SK-MEL-5 (cell line): Measurements from ENCODE around the gene VTCN1. TPM values are rescaled to one million over a fixed set of nuclear protein-coding genes. Genes with fewer than 3 reads are reported as not detected.

Source experiments
- DNase-seq: peaks from one replicate; pipeline ENCODE4 v3.0.0-alpha.2; 2016; ENCODE audit warnings: low read depth, low spot score
- in situ Hi-C: cut with HindIII; loops from 2 replicates; pipeline ENCODE4 v1.10.0; 2016; ENCODE audit warnings: low sequenced_read_pairs, high pct_unique_total_duplicates, low pct_unique_long_range_greater_than_20kb
- total RNA-seq: library from RNA; depleted of rRNA; stranded (reverse); fragments of >200 nt; shearing (Covaris generic); gene quantifications from 2 replicates; pipeline ENCODE4 v1.2.3, GENCODE V29; 2014

Gene VTCN1
- total RNA-seq, 1 experiment from 2014 or later: 0.37 TPM

DNA sequence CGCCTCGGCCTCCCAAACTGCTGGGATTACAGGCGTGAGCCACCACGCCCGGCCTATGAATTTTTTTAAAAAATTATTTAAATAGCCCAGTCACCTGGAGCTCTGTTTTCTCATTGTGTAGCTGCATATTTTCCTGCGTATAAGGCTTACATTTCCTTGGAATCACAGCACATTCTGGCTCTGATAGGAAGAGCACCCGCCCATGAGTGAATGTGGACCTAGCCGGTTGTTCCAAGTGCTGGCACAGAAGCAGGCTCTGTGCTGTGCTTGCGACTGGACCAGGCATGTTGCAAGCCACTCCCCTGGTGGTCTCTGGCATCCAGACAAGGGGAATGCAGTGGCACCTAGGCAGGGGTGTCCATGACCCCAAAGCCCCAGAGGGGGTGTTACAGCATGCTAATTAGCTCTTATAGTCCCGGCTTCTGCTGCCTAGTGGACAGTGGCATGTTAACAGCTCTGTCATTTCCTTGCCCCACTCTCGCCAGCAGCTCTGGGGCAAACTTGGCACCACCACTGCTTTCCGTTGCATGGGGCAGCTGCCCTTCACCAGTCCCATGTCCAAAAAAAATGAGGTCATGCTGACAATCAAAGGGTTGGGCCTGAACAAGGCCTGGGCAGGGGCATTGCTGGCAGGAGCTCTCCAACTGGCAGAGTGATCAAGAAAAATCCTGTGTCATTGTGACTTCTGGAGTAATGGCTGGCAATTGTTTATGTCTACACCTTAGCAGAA lies 5.2 kb upstream of the VTCN1 start:
- no peak for DNase-seq
- in situ Hi-C loops: no loop called here

DNA sequence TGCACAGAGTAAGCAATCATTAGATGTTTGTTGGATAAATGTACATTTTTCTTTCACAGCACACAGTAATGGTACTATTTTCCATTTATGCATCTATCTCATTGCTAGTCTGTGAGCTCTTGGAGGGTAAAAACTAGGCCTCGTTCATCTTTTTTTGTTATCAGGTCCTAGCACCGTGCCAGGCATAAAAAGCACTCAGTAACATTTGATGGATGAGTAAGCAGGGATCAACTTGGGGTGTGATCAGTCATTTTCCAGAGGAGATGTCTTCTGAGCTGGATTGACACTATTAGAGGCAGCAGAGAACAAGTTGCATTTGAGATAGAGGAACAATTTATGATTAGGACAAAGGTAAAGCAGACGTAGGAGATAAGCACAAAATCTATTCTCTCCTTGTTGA lies 4.3 kb upstream of the VTCN1 start:
- no peak for DNase-seq

DNA sequence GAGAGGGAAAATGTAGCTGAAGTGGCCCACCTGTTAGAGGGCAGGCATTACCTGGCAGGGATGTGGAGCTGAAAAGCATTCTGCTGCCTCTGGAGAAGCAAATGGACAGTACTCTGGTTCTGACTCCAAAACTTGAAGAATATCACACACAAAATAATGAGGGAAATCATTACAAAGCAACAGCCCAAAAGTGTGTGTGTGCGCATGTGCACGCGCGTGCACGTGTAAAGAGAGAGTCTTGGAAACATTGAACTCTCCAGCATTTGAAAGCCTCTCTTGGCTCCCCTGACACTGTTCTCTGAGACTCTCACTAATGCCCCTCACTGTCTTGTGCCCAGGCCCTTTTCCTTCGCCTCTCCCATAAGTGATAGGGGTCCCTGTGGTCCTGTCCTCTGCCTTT lies 2.3 kb upstream of the VTCN1 start:
- in situ Hi-C loops: no loop called here
- no peak for DNase-seq

More for the DNA sequence above, 4.3 kb upstream of the VTCN1 start:
- in situ Hi-C loops: no loop called here

DNA sequence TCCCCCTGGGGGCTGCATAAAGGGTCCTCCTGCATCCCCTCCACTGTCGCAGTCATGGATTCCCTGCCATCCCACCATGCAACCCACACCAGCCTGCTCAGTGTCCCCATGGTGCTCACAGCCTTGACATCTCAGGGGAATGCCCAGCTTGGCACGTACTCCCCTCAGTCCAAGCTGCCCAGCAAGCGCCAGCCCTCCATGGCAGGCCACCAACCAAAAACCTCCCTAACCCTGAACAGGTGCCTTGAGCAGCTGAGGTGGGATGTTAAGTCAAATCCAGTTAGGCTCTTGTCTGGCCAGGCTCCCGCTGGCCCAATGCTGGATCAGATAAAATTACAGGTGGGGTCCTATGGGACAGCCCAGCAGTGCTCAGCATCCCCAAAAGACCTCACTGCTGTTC lies 341 bp downstream of the VTCN1 start:
- DNase-seq: no peak
- in situ Hi-C loops: no loop called here

DNA sequence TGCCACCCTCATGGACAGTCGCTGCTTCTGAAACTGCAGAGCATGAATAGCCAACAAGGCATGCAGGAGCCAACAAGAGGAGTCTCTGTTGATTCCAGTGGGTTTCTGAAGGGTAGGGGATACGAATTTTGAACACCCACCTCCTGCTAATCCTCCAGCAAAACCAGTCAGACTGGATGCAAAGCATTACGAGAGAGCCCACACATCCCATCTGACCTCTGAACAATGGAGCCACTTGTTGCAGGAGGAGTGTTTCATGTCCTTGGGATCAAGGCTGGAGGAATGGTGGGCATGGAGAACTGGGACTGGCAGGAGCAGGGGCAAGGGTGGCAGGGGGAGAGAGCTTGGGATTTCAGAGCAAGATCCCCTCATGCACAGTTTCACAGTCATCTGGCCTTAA lies 1.6 kb downstream of the VTCN1 start:
- peak; percentile 11 for DNase-seq
- in situ Hi-C loops: no loop called here

DNA sequence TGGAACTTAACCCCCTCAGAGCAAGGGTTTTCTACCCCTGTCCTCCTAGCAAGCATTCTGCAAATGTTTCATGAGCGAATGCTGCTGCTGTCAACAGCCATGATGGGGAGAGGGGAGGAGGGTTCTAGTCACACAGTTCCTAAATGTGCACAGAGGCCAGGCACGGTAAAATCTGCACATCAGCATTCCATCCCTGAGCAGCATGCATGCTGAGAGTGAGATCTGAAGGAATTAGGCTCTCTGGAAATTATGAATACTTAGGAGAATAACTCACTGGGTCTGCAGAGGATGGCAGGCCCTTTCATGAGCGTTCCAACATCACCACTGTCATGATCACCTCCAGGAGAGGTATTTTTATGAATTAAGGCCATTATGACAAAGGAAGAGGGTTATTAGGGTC lies 2.1 kb downstream of the VTCN1 start:
- no peak for DNase-seq
- in situ Hi-C loops: no loop called here

DNA sequence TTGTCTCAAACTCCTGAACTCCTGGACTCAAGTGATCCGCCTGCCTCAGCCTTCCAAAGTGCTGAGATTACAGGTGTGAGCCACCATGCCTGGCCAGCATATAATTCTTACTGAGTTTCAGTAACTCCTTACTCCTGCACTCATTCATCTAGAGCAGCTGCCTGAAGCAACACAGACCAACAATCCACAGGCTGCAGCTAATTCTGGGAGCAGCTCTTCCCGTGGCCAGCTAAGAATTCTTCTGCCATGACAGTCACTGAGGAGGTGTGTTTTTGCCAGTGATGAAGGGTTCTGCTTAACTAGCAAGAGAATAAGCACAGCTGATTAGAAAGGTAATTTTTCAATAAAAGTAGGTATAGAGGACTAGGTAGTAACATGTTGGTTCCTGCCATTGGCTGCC lies 5.4 kb downstream of the VTCN1 start:
- no peak for DNase-seq
- in situ Hi-C loops: no loop called here

DNA sequence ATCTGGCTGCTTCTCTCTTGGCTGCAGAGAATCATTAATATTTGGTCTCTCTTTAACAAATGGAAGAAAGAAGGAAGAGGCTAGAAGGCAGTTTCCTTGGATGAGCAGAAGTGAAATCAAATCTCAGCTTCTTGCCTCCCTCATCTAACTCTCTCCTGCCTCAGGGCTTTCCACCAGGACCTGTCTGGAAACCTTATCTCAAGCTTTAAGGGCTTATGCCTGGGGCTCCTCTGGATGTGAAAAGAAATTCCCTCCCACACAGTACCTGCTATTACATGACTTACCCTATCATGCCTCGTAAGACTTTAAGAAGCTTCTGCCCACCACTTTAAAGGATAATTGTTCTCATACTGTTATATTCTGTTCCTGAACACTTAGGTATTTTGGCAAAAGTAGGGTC lies 8.9 kb downstream of the VTCN1 start:
- DNase-seq: no peak
- in situ Hi-C loops: no loop called here

DNA sequence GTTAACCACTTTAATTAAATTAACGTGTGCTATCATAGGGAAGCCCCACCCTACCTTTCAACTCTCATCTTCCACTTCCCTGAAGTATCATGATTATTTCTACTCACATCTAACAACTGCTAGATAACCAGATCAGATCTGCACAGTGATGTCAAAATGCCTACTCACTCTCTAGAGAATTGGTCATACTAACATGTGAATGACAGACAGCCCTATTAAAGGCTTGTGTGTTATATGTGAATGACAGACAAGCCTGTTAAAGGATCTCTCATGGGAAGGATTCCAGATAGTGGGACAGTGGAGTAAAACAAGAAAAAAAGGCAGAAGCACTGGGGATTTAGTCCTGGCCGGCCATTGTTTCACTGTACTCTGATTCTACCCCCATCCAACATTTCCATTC lies 12.6 kb downstream of the VTCN1 start:
- in situ Hi-C loops: no loop called here
- no peak for DNase-seq

DNA sequence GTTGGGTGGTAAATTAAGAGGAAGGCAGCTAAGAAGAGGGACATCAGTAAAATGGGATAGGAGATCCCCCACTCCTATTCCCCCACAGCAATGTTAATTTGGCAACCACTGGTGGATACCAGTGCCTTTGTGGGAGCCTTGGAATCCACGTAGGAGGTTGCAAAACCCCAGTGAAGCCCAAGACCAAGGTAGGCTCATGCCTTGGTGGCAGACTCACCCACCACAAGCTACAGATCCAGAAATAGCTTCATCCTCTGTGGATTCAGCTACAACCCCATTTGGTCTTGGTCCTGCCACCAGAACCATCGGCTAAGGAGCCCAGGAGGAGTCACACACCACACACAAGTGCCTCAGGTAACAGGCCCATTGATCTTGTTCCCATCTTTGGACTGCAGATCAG lies 21.0 kb downstream of the VTCN1 start:
- in situ Hi-C loops: no loop called here
- DNase-seq: no peak

DNA sequence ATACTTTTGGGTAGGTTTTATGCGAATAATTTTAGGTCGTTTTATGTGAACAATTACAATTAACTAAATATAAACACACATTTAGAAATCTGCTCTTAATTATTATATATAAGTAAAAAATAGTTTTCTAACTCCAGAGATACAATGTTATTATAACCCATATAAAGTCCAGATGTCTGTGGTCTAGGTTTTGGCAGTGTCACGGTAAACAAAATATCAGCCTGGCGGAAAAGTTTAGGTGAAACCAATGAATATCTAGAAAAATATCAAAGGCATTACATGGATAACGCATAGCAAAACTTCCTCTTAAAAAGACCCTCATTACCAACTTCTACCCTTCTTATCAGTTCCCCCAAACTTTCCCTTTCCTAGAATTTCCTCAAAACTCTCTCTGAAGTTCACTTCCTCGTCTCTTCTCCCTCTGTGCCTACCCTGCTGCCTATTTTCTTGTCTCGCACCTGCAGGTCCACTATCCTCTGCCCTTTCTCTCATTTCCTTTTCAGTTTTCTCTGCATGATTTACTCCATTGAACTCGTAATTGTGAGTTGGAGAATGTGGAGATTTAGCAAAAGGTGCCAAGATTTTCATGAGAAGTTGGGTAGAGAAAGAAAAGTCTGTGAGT lies 21.8 kb downstream of the VTCN1 start:
- no peak for DNase-seq
- in situ Hi-C loops: no loop called here

DNA sequence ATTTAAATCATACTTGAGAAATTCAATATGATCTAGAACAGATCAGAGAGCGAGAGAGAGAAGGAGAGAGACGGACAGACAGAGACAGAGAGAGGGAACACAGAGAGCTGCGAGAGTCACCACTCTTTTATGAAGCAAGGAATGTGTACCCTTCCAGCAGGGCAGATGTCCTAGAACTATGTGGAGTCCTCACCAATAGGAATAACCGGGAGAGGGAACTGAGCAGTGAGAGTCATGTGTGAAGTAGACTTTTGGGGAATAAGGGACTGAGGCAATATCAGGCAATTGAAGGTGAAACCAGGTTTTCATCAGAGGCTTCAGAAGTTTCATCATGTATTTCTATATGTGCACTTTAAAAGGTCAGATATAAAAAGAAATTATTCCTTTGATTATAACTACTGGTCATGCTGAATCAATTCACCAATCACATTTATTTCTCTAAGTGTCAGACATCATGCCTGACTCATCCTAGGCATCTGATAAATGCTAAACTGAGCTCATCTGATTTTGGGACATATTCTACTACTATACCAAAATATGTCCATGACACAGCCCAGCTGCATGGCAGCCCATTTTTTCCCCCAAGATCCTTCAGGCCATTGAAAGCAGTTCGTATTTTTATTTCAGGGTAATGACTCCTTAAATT lies 22.4 kb downstream of the VTCN1 start:
- no peak for DNase-seq
- in situ Hi-C loops: no loop called here

DNA sequence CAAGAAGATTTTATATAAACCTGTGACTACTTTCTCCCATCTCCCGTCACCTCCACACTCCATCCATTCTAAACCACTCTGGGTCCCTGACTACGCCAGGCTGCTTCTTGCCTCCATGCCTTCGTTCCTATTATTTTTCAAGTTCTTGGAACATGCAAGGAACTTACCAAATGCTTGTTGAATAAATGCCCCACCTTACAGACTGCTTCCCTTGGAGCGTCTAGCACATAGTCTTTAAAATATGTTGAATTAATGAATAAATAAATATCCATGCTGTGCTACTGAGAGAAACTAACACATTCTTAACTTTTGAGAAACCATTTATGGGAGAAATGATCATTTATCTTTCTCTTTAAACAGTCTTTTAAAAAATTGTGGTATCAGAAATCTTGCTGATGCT lies 27.6 kb downstream of the VTCN1 start:
- in situ Hi-C loops: no loop called here
- DNase-seq: no peak

DNA sequence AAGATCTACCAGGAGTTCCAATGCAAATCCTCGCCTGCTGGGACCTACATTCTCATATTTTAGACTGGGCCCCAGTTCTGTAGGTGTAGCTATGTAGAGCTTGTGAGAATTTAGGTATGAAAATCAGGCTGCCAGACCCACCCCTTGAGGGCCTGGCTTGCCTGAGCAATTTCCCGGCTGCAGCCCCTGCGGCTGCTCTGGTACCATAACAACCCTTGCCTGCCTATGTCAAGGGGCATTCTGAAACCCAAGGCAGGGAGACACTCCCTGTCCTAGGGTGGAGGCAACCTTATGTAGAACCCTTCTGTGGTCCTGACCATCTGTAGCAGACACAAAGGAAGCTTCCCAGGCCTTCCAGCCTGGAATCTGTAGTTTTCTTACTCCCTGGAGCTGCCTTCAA lies 28.4 kb downstream of the VTCN1 start:
- no peak for DNase-seq
- in situ Hi-C loops: no loop called here

DNA sequence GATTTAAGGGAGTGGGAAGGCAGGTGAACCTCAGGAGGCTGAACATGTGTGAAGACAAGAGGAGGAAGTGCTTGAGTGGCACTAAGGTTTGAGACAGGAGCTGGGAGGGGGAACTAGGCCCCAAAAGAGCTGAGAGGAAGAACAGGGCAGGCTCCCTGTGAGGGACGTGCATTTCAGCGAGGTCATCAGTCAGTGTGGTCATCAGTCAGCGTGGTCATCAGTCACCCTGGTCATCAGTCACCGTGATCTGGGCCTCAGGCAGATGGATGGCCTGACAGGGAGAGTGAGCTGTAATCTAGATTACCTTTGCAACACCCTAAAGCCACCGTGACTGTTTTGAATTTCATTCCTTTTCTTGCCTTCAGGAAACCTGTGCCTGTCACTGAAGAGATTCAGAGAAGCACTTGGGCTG lies 29.1 kb downstream of the VTCN1 start:
- in situ Hi-C loops: no loop called here
- DNase-seq: no peak

DNA sequence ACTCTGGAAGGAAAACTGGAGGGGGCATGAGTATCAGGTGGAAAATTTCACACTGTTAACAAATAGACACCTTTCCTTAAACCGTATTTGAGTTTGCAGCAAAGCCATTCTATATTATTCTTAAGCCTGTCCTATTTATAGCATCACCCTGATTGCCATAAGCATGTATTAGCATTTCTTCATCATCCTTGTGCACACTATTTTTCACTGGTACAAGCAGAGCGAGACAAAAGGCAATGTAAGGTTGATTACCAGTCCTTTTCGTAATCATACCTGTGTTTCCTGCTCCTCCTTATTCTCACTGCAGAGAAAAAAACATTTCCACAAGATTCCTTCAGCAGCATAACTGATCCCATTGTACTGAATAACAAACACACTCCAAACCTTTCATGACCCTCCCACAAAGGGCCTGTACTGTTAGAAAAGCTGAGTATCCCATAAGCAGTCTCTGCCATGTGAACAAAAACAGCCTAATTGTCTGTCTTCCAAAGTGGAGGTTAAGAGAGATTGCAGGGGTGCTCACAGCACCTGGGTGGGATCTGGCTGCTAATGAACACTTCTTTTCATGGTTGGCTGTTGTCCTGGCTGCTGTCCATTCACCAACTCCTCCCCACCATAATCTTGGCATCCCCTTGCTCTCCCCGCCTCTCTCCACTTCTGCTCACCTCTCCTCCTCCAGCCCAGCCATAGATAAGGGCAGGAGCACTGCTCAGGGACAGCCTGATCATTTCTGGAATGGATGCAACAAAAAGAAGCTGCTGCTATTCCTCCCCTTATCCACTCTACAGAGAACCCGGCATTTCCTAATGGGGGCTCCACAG lies 30.4 kb downstream of the VTCN1 start:
- DNase-seq: peak; percentile 80
- in situ Hi-C loops: no loop called here

DNA sequence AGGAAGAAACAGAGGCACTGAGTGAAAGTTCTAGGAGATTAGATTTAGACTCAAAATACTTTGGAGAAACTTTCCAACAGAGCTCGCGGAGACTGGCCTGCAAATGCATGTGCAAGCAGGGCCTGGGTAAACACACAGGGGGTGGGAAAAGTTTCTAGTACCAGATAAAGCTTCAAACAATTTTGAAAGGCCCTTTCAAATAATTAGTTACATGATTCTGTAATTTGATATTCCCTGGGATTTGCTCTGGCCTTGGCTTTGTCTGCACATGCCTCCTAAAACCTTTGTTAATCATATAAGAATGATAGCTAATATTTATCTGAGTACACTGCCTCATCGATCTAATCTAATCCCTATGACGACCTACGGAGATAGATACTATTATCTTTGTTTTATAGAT lies 31.3 kb downstream of the VTCN1 start:
- in situ Hi-C loops: no loop called here

DNA sequence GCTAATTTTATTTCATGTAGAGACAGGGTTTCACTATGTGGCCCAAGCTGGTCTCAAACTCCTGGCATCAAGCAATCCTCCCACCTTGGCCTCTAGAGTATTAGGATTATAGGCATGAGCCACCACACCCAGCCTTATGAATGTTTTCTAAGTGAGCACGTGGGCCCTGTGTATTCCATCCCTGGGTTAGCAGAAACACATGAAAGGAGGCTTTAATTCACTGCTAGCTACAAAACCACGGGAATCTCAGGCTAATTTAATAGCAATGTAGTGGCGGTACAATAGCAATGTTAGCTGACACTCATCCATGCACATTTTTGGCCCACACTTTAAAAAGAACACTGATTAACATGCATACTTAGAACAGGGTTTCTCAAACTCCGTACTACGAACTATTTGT lies 32.0 kb downstream of the VTCN1 start:
- in situ Hi-C loops: no loop called here
- peak; percentile 62 for DNase-seq

More for the DNA sequence above, 31.3 kb downstream of the VTCN1 start:
- no peak for DNase-seq
